Thyroid gland (tissue), 4 donors: ENCODE results near the gene CSTB. TPM values are rescaled to one million over a fixed set of nuclear protein-coding genes. Genes with fewer than 3 reads are reported as not detected.

Experiments
- DNase-seq, 2 donors: peaks; one replicate each; pipeline ENCODE4 v3.0.0-alpha.2; 2019
- H3K27ac ChIP-seq, 3 donors: fragments of 200-600 bp; sonication (generic); 1 replicate in 2 of 3; 2 replicates in 1 of 3; pipeline ENCODE4 v1.5.1; 2016 to 2019; ENCODE audit warnings: mild to moderate bottlenecking in 1 of 3, moderate library complexity in 1 of 3
- H3K27me3 ChIP-seq: fragments of 200-600 bp; sonication (generic); one replicate; pipeline ENCODE4 v1.5.1; 2019
- H3K36me3 ChIP-seq, 2 donors: fragments of 200-600 bp; sonication (generic); one replicate each; pipeline ENCODE4 v1.5.1; 2016 to 2019
- H3K4me1 ChIP-seq, 2 donors: fragments of 200-600 bp; sonication (generic); one replicate each; pipeline ENCODE4 v1.5.1; 2017 to 2019
- H3K4me3 ChIP-seq, 3 donors: fragments of 200-600 bp; sonication (generic); replicated peaks in 1 of 3; 1 replicate in 2 of 3; 2 replicates in 1 of 3; pipeline ENCODE4 v1.5.1; 2016; ENCODE audit warnings: mild to moderate bottlenecking in 1 of 3
- H3K9me3 ChIP-seq: fragments of 200-600 bp; sonication (generic); one replicate; pipeline ENCODE4 v1.5.1; 2017
- CTCF ChIP-seq, 6 experiments: fragments of 200-600 bp in 3 of 6; fragments of 450-650 bp in 3 of 6; sonication (generic) in 3 of 6; IDR thresholded peaks; one replicate each; pipeline ENCODE4 v1.5.1; 2016 to 2019; ENCODE audit warnings: antibody characterized with exemption in 6 of 6, mild to moderate bottlenecking in 2 of 6, inconsistent platforms in 1 of 6, moderate library complexity in 1 of 6
- POLR2A ChIP-seq, 2 donors: fragments of 450-650 bp; IDR thresholded peaks; one replicate each; pipeline ENCODE4 v1.6.1; 2017; ENCODE audit warnings: antibody characterized with exemption in 2 of 2, mild to moderate bottlenecking in 2 of 2, moderate library complexity in 1 of 2
- WGBS, 2 donors: methylation state at CpG; one replicate each; pipeline ENCODE4 v1.1.5; 2017; 5-methylcytosine and 5-hydroxymethylcytosine counted together
- intact Hi-C: fragments of 100-400 bp; cut with DNase I; formaldehyde crosslinking; loops from one replicate; pipeline ENCODE4 v1.15.1; 2023
- small RNA-seq: library from RNA; depleted of rRNA; stranded (forward); fragments of <200 nt; gene quantifications from one replicate; pipeline ENCODE3, GENCODE V24; 2016
- total RNA-seq, 4 donors: library from RNA; depleted of rRNA; stranded (reverse); fragments of >200 nt; gene quantifications; one replicate each; pipeline ENCODE4 v1.2.3, GENCODE V29; 2016

CSTB gene
- total RNA-seq, 4 donors from 2014 or later = 9.1 to 32.4 (median 14.5) TPM

GRCh38 chr21:43727519-43728153 is 48.5 kb downstream of the CSTB start:
- Histone ChIP-seq H3K27ac (peak overlapping the region; percentile 93 to 100 (median 99)), H3K9me3 (no peaks in the 10 kb centered on the region), H3K36me3 (no peaks in the 10 kb centered on the region), H3K4me1 (peaks cover 43 to 67% of the 10 kb centered on the region in 2 donors), H3K4me3 (no peak overlapping the region), H3K27me3 (no peaks in the 10 kb centered on the region)
- intact Hi-C loops = no loop called here
- WGBS, 2 donors = 64 to 74% methylated on average over 8 to 9 of the region's 10 CpGs
- TF ChIP-seq CTCF (IDR thresholded peaks at IDR 0.05) (no peak), POLR2A (IDR thresholded peaks at IDR 0.05) (no peak)
- DNase-seq = peak; percentile 48 to 68

GRCh38 chr21:43726686-43727518 is 49.2 kb downstream of the CSTB start:
- no peaks in the 10 kb centered on the region for H3K9me3 ChIP-seq
- WGBS, 2 donors = 71 to 85% methylated on average over 20 to 21 of the region's 21 CpGs
- H3K4me3 ChIP-seq = no peak overlapping the region
- no peak for TF ChIP-seq CTCF (IDR thresholded peaks at IDR 0.05)
- TF ChIP-seq POLR2A (IDR thresholded peaks at IDR 0.05) = no peak
- intact Hi-C loops = no loop called here
- no peaks in the 10 kb centered on the region for H3K27me3 ChIP-seq
- DNase-seq = peak in 1 of 2 donors; percentile 24
- H3K27ac ChIP-seq = peak overlapping the region; percentile 93 to 100 (median 99)
- H3K36me3 ChIP-seq = no peaks in the 10 kb centered on the region
- H3K4me1 ChIP-seq = peaks cover 43 to 62% of the 10 kb centered on the region in 2 donors

Small RNAs within 50 kb of the gene (small RNA-seq; reads per million reads assigned to genes)
- not detected for gene AP001052.1

Other genes starting within 250 kb of the CSTB start
- gene HSF2BP, start 116.8 kb downstream of the CSTB start, total RNA-seq = 1 to 10 TPM in 1 of 4 donors, under 1 TPM in 3; 0.33 to 1.2 (median 0.84) TPM
- gene RRP1B, start 116.7 kb downstream of the CSTB start, total RNA-seq = 10 to 100 TPM; 19.7 to 22.8 (median 20.5) TPM
- 10 to 100 TPM; 70.6 to 95.5 (median 92.4) TPM for gene PDXK, start 57.2 kb downstream of the CSTB start, total RNA-seq
- 10 to 100 TPM; 11.0 to 20.1 (median 18.7) TPM for gene RRP1, start 13.3 kb upstream of the CSTB start, total RNA-seq
- gene AGPAT3, start 88.9 kb upstream of the CSTB start, total RNA-seq = 10 to 100 TPM; 40.6 to 80.5 (median 65.3) TPM
- 10 to 100 TPM; 38.6 to 77.8 (median 55.3) TPM for gene TRAPPC10, start 236.0 kb upstream of the CSTB start, total RNA-seq